Measurements from ENCODE around the gene GFRA4. TPM values are rescaled to one million over a fixed set of nuclear protein-coding genes. Genes with fewer than 3 reads are reported as not detected.

Gene GFRA4
- total RNA-seq, 1 experiment from 2014 or later: not detected

DNA sequence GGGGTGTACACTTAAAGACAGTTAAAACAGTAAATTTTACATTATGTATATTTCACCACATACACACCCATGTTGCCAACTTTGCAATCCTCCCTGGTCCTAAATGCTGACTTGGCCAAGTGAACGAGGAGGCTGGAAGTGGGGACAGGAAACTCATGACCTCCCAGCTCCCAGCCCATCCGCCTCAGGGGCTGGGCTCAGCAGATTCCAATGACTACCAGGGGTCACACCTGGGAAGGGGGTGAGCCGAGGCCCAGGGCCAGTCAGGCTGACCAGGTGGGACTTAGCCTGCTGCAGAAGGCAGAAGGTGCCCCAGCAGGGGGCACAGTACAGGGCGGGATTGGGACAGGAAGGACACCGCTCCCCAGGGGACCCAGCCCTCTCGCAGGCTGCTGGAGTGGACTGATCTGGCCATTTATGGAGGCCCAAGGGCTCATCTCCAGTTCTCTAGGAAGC is 46.8 kb upstream of the GFRA4 start:
- H2BK15ac ChIP-seq (ENCODE audit: low read depth, low read length): no peak overlapping the region
- H3K4me2 ChIP-seq (ENCODE audit: insufficient read depth, insufficient read length, low read length): no peak overlapping the region
- H3K9ac ChIP-seq (ENCODE audit: extremely low read depth, insufficient read length, low read length): no peak overlapping the region
- H2AFZ ChIP-seq (ENCODE audit: low read length): no peak overlapping the region
- no peak overlapping the region for H2BK5ac ChIP-seq (ENCODE audit: insufficient read length, low read length)
- no peak overlapping the region for H3K18ac ChIP-seq (ENCODE audit: insufficient read length, low read depth, low read length)
- no peaks in the 10 kb centered on the region for H3K9me3 Mint-ChIP-seq
- H3K56ac ChIP-seq (ENCODE audit: insufficient read length, low read depth, low read length): no peak overlapping the region
- no CpG with 5 or more reads among the region's 6 CpGs for WGBS (ENCODE audit: extremely low coverage, insufficient read length, low lambda C conversion rate)
- no peak overlapping the region for H3K14ac ChIP-seq (ENCODE audit: insufficient read depth, low read length)
- no peak overlapping the region for H4K5ac ChIP-seq (ENCODE audit: insufficient read length, low read depth, low read length)
- no peak overlapping the region for H2BK12ac ChIP-seq (ENCODE audit: insufficient read length, low read depth, low read length)
- no peaks in the 10 kb centered on the region for H3K4me1 Mint-ChIP-seq
- no peaks in the 10 kb centered on the region for H3K79me2 ChIP-seq (ENCODE audit: insufficient read depth, low read length)
- no peak overlapping the region for H3T11ph ChIP-seq (ENCODE audit: low read length)
- H3K23me2 ChIP-seq (ENCODE audit: insufficient read length, low read depth, low read length, poor library complexity, severe bottlenecking): no peaks in the 10 kb centered on the region
- no peaks in the 10 kb centered on the region for H3K4me1 ChIP-seq (ENCODE audit: insufficient read depth, low read length)
- TF ChIP-seq, protein P1, sequence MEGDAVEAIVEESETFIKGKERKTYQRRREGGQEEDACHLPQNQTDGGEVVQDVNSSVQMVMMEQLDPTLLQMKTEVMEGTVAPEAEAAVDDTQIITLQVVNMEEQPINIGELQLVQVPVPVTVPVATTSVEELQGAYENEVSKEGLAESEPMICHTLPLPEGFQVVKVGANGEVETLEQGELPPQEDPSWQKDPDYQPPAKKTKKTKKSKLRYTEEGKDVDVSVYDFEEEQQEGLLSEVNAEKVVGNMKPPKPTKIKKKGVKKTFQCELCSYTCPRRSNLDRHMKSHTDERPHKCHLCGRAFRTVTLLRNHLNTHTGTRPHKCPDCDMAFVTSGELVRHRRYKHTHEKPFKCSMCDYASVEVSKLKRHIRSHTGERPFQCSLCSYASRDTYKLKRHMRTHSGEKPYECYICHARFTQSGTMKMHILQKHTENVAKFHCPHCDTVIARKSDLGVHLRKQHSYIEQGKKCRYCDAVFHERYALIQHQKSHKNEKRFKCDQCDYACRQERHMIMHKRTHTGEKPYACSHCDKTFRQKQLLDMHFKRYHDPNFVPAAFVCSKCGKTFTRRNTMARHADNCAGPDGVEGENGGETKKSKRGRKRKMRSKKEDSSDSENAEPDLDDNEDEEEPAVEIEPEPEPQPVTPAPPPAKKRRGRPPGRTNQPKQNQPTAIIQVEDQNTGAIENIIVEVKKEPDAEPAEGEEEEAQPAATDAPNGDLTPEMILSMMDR (conservative IDR thresholded peaks at IDR 0.05): no peak
- no peaks in the 10 kb centered on the region for H3K36me3 Mint-ChIP-seq (ENCODE audit: insufficient read depth in 1 of 3, low read depth in 3 of 3)
- DNase-seq: peak; percentile 31
- no peaks in the 10 kb centered on the region for H3K9me3 ChIP-seq (ENCODE audit: control insufficient read depth, low read depth, low read length)
- H2AK5ac ChIP-seq (ENCODE audit: insufficient read length, low read length): no peak overlapping the region
- H4K20me1 ChIP-seq (ENCODE audit: control insufficient read depth, insufficient read depth, insufficient read length): no peaks in the 10 kb centered on the region
- no peaks in the 10 kb centered on the region for H3K79me1 ChIP-seq (ENCODE audit: insufficient read depth, low read depth, low read length, poor library complexity, severe bottlenecking)
- no peak overlapping the region for H4K8ac ChIP-seq (replicated peaks; ENCODE audit: insufficient read length, low read depth, low read length)
- H2BK120ac ChIP-seq (ENCODE audit: low read depth, low read length, poor library complexity, severe bottlenecking): no peak overlapping the region
- no peaks in the 10 kb centered on the region for H3K27me3 ChIP-seq (ENCODE audit: insufficient read depth, low read length)
- no peak overlapping the region for H4K91ac ChIP-seq (ENCODE audit: insufficient read length, low read depth, low read length)
- no peak overlapping the region for H3K23ac ChIP-seq (ENCODE audit: insufficient read length, low read depth, low read length)
- H3K27me3 Mint-ChIP-seq (ENCODE audit: low read depth): no peaks in the 10 kb centered on the region; the same call in none of the 2 replicates
- H3K4ac ChIP-seq (ENCODE audit: low read depth, low read length): no peak overlapping the region
- no peak overlapping the region for H2BK20ac ChIP-seq (ENCODE audit: low read depth, low read length, poor library complexity, severe bottlenecking)
- H3K4me3 Mint-ChIP-seq: no peak overlapping the region; a peak in 1 of 5 replicates
- no peak overlapping the region for H3K27ac Mint-ChIP-seq
- H3K27ac ChIP-seq (ENCODE audit: insufficient read length, low read depth, low read length): no peak overlapping the region
